Right atrium auricular region (tissue), 2 donors: ENCODE results near the gene ZNF397. TPM values are rescaled to one million over a fixed set of nuclear protein-coding genes. Genes with fewer than 3 reads are reported as not detected.

Source experiments
- DNase-seq: peaks from one replicate; pipeline ENCODE4 v3.0.0-alpha.2; 2019; ENCODE audit warnings: low spot score
- H3K27ac ChIP-seq, 2 donors: fragments of 200-600 bp; sonication (generic); 1 replicate in 1 of 2; 2 replicates in 1 of 2; pipeline ENCODE4 v1.5.1; 2016 to 2019
- H3K27me3 ChIP-seq, 2 donors: fragments of 200-600 bp; sonication (generic); one replicate each; pipeline versions ENCODE4 v1.5.1 to v1.6.0; 2017 to 2019
- H3K36me3 ChIP-seq: fragments of 200-600 bp; sonication (generic); one replicate; pipeline ENCODE4 v1.5.1; 2016
- H3K4me1 ChIP-seq, 2 donors: fragments of 200-600 bp; sonication (generic); one replicate each; pipeline versions ENCODE4 v1.5.1 to v1.6.0; 2017 to 2019
- H3K4me3 ChIP-seq, 2 donors: fragments of 200-600 bp; sonication (generic); 1 replicate in 1 of 2; 2 replicates in 1 of 2; pipeline ENCODE4 v1.5.1; 2017 to 2019; ENCODE audit warnings: mild to moderate bottlenecking in 1 of 2, moderate library complexity in 1 of 2
- H3K9me3 ChIP-seq, 2 donors: fragments of 200-600 bp; sonication (generic); one replicate each; pipeline ENCODE4 v1.5.1; 2019
- total RNA-seq, 2 donors: library from RNA; depleted of rRNA; stranded (reverse); fragments of >200 nt; gene quantifications; one replicate each; pipeline ENCODE4 v1.1.0, GENCODE V29; 2016
- TF ChIP-seq, protein P1 (sequence below), 2 donors: fragments of 200-600 bp; sonication (generic); IDR thresholded peaks; one replicate each; pipeline ENCODE4 v1.5.1; 2019; ENCODE audit warnings: antibody characterized with exemption in 2 of 2

The ZNF397 gene
- total RNA-seq, 2 donors from 2014 or later: 11.3 to 12.0 TPM

DNA sequence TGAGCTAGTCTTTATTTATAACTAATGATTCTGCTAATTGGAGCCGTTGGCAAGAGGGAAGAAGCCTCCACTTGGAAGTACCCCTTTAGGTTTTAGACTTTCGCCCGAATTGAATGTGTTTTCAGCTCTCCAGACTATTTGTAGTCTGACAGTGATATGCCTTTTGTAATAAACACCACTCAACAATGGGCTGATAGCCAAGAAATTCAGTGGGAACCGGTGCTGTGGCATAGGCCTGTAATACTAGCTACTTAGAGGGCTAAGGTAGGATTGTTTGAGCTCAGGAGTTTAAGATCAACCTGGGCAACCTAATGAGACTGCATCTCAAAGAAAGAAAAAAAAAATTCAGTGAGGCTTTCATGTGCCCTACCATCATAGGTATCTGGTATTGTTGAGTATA, 62.8 kb downstream of the ZNF397 start:
- TF ChIP-seq, protein P1, sequence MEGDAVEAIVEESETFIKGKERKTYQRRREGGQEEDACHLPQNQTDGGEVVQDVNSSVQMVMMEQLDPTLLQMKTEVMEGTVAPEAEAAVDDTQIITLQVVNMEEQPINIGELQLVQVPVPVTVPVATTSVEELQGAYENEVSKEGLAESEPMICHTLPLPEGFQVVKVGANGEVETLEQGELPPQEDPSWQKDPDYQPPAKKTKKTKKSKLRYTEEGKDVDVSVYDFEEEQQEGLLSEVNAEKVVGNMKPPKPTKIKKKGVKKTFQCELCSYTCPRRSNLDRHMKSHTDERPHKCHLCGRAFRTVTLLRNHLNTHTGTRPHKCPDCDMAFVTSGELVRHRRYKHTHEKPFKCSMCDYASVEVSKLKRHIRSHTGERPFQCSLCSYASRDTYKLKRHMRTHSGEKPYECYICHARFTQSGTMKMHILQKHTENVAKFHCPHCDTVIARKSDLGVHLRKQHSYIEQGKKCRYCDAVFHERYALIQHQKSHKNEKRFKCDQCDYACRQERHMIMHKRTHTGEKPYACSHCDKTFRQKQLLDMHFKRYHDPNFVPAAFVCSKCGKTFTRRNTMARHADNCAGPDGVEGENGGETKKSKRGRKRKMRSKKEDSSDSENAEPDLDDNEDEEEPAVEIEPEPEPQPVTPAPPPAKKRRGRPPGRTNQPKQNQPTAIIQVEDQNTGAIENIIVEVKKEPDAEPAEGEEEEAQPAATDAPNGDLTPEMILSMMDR (IDR thresholded peaks at IDR 0.05): no peak
- H3K27ac ChIP-seq: peak overlapping the region in 1 of 2 donors; percentile 27
- no peak for DNase-seq
- H3K36me3 ChIP-seq: peaks cover 47% of the 10 kb centered on the region
- no peak overlapping the region for H3K4me3 ChIP-seq
- peaks cover 27 to 90% of the 10 kb centered on the region in 2 donors for H3K9me3 ChIP-seq
- H3K4me1 ChIP-seq: no peaks in the 10 kb centered on the region
- H3K27me3 ChIP-seq: no peaks in the 10 kb centered on the region

DNA sequence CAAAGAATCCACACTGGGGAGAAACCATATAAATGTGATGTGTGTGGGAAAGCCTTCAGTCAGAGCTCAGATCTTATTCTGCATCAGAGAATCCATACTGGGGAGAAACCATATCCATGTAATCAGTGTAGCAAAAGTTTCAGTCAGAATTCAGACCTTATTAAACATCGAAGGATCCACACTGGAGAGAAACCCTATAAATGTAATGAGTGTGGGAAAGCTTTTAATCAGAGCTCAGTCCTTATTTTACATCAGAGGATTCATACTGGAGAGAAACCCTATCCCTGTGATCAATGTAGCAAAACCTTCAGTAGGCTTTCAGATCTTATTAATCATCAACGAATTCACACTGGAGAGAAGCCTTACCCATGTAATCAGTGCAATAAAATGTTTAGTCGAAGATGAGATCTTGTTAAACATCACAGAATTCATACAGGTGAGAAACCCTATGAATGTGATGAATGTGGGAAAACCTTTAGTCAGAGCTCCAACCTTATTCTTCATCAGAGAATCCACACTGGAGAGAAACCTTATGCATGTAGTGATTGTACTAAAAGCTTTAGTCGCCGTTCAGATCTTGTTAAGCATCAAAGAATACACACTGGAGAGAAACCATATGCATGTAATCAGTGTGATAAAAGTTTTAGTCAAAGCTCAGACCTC, 65.9 kb downstream of the ZNF397 start:
- Histone ChIP-seq H3K36me3 (peaks cover 38% of the 10 kb centered on the region), H3K27me3 (no peaks in the 10 kb centered on the region), H3K27ac (no peak overlapping the region), H3K4me3 (no peak overlapping the region), H3K4me1 (no peaks in the 10 kb centered on the region), H3K9me3 (peaks cover 36 to 87% of the 10 kb centered on the region in 2 donors)
- DNase-seq: no peak
- TF ChIP-seq, protein P1 (IDR thresholded peaks at IDR 0.05): no peak

Other genes starting within 250 kb of the ZNF397 start
- gene MAPRE2, start 199.6 kb upstream of the ZNF397 start, total RNA-seq: 100 to 1,000 TPM; 107 to 133 TPM
- gene ZSCAN30, start 49.2 kb downstream of the ZNF397 start, total RNA-seq: 10 to 100 TPM; 12.8 to 18.7 TPM
- gene ZNF24, start 103.4 kb downstream of the ZNF397 start, total RNA-seq: 10 to 100 TPM; 27.5 to 33.9 TPM
- under 1 TPM; 0.30 to 0.94 TPM for gene ZNF396, start 136.3 kb downstream of the ZNF397 start, total RNA-seq